Upper lobe of left lung (tissue), 6 donors: ENCODE data around the gene ANAPC2. TPM values are rescaled to one million over a fixed set of nuclear protein-coding genes. Genes with fewer than 3 reads are reported as not detected.

Experiments
- ATAC-seq, 2 donors: fragments of 200-7000 bp; cut with Tn5 transposase; one replicate each; pipeline ENCODE4 v1.9.1; 2022; ENCODE audit warnings: mild to moderate bottlenecking in 2 of 2, moderate library complexity in 2 of 2; ENCODE audit not compliant: low FRiP score in 2 of 2
- DNase-seq, 2 donors: peaks; one replicate each; pipeline ENCODE4 v3.0.0-alpha.2; 2019 to 2020
- H3K27ac ChIP-seq, 4 donors: fragments of 200-600 bp; sonication (generic); one replicate each; pipeline ENCODE4 v1.5.1; 2016 to 2019
- H3K27me3 ChIP-seq, 4 donors: fragments of 200-600 bp; sonication (generic); one replicate each; pipeline ENCODE4 v1.5.1; 2017 to 2019
- H3K36me3 ChIP-seq, 4 donors: fragments of 200-600 bp; sonication (generic); one replicate each; pipeline ENCODE4 v1.5.1; 2016 to 2019
- H3K4me1 ChIP-seq, 4 donors: fragments of 200-600 bp; sonication (generic); one replicate each; pipeline ENCODE4 v1.5.1; 2018 to 2019
- H3K4me3 ChIP-seq, 4 donors: fragments of 200-600 bp; sonication (generic); one replicate each; pipeline ENCODE4 v1.5.1; 2017 to 2019; ENCODE audit warnings: mild to moderate bottlenecking in 2 of 4, moderate library complexity in 1 of 4
- H3K9me3 ChIP-seq, 4 donors: fragments of 200-600 bp; sonication (generic); one replicate each; pipeline ENCODE4 v1.5.1; 2018 to 2019
- EP300 ChIP-seq, 4 donors: sonication (generic); formaldehyde crosslinking; IDR thresholded peaks; one replicate each; pipeline ENCODE4 v1.5.1; 2017; ENCODE audit warnings: antibody characterized with exemption in 4 of 4, control low read depth in 2 of 4
- POLR2A ChIP-seq, 4 donors: fragments of 450-650 bp; IDR thresholded peaks; one replicate each; pipeline ENCODE4 v1.5.1; 2016 to 2017; ENCODE audit warnings: antibody characterized with exemption in 4 of 4, mild to moderate bottlenecking in 2 of 4
- POLR2AphosphoS5 ChIP-seq, 2 donors: sonication (generic); formaldehyde crosslinking; IDR thresholded peaks; one replicate each; pipeline ENCODE4 v1.5.1; 2017; ENCODE audit warnings: antibody characterized with exemption in 2 of 2
- WGBS, 2 donors: methylation state at CpG; one replicate each; pipeline ENCODE4 v1.1.5; 2017 to 2018; 5-methylcytosine and 5-hydroxymethylcytosine counted together
- total RNA-seq, 6 donors: library from RNA; depleted of rRNA in 4 of 6; stranded (reverse); fragments of >200 nt in 4 of 6; gene quantifications; one replicate each; pipeline versions ENCODE4 v1.1.0 to v1.2.1, GENCODE V29; 2016 to 2021
- TF ChIP-seq, protein P1 (sequence below), 6 experiments: fragments of 450-650 bp in 4 of 6; fragments of 200-600 bp in 2 of 6; sonication (generic) in 2 of 6; IDR thresholded peaks; one replicate each; pipeline ENCODE4 v1.5.1; 2016 to 2019; ENCODE audit warnings: antibody characterized with exemption in 6 of 6
- donor health status: DM: no; HTN: no; CAD: no; lungs with moderate emphysema.
- donor health status: DM: no; HTN: yes; CAD: no; lungs with severe emphysema.

The ANAPC2 gene
- total RNA-seq, 6 donors from 2014 or later: 31.9 to 174 (median 67.3) TPM

DNA sequence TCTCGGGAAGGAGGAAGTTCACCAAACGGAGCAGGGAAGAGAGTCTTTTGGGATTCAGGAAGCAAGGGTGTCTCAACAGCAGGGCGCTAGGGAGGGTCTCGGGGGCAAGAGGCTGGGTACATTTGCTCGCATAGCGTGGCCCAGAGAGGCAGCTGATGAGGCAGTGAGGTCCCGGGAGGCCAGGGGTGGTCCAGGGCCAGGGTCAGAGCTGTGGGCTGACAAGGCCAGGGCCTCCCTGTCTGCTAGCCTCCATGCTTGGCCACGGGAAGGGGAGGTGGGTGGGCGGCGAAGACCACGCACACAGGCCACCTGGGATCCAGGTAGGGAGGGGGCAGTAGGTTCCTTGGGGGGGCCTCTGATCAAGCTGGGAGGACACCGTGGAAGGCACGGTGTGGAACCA lies 23.2 kb upstream of the ANAPC2 start:
- Histone ChIP-seq H3K27me3 (no peaks in the 10 kb centered on the region), H3K27ac (no peak overlapping the region), H3K9me3 (no peaks in the 10 kb centered on the region), H3K4me1 (peaks cover 4 to 12% (median 7%) of the 10 kb centered on the region in 4 donors), H3K36me3 (peaks cover 0 to 49% (median 17%) of the 10 kb centered on the region in 4 donors), H3K4me3 (no peak overlapping the region)
- DNase-seq: peak in 1 of 2 donors; percentile 49
- TF ChIP-seq POLR2AphosphoS5 (IDR thresholded peaks at IDR 0.05) (no peak), POLR2A (IDR thresholded peaks at IDR 0.05) (no peak), EP300 (IDR thresholded peaks at IDR 0.05) (no peak)
- TF ChIP-seq, protein P1, sequence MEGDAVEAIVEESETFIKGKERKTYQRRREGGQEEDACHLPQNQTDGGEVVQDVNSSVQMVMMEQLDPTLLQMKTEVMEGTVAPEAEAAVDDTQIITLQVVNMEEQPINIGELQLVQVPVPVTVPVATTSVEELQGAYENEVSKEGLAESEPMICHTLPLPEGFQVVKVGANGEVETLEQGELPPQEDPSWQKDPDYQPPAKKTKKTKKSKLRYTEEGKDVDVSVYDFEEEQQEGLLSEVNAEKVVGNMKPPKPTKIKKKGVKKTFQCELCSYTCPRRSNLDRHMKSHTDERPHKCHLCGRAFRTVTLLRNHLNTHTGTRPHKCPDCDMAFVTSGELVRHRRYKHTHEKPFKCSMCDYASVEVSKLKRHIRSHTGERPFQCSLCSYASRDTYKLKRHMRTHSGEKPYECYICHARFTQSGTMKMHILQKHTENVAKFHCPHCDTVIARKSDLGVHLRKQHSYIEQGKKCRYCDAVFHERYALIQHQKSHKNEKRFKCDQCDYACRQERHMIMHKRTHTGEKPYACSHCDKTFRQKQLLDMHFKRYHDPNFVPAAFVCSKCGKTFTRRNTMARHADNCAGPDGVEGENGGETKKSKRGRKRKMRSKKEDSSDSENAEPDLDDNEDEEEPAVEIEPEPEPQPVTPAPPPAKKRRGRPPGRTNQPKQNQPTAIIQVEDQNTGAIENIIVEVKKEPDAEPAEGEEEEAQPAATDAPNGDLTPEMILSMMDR (IDR thresholded peaks at IDR 0.05): no peak
- WGBS, 2 donors: 76 to 88% methylated on average over 13 of the region's 13 CpGs
- ATAC-seq: no peak

GRCh38 chr9:137206602-137207001 lies 18.2 kb upstream of the ANAPC2 start:
- ATAC-seq (no peak), DNase-seq (no peak)
- Histone ChIP-seq H3K9me3 (no peaks in the 10 kb centered on the region), H3K4me1 (peaks cover 25 to 56% (median 40%) of the 10 kb centered on the region in 4 donors), H3K36me3 (peaks cover 0 to 21% (median 9%) of the 10 kb centered on the region in 4 donors), H3K4me3 (peak overlapping the region in 3 of 4 donors; percentile 87 to 96 (median 94)), H3K27me3 (no peaks in the 10 kb centered on the region), H3K27ac (no peak overlapping the region)
- WGBS, 2 donors: 74 to 76% methylated on average over 7 of the region's 7 CpGs
- TF ChIP-seq EP300 (IDR thresholded peaks at IDR 0.05) (no peak), POLR2A (IDR thresholded peaks at IDR 0.05) (no peak), POLR2AphosphoS5 (IDR thresholded peaks at IDR 0.05) (no peak)
- TF ChIP-seq, protein P1 (IDR thresholded peaks at IDR 0.05): no peak

DNA sequence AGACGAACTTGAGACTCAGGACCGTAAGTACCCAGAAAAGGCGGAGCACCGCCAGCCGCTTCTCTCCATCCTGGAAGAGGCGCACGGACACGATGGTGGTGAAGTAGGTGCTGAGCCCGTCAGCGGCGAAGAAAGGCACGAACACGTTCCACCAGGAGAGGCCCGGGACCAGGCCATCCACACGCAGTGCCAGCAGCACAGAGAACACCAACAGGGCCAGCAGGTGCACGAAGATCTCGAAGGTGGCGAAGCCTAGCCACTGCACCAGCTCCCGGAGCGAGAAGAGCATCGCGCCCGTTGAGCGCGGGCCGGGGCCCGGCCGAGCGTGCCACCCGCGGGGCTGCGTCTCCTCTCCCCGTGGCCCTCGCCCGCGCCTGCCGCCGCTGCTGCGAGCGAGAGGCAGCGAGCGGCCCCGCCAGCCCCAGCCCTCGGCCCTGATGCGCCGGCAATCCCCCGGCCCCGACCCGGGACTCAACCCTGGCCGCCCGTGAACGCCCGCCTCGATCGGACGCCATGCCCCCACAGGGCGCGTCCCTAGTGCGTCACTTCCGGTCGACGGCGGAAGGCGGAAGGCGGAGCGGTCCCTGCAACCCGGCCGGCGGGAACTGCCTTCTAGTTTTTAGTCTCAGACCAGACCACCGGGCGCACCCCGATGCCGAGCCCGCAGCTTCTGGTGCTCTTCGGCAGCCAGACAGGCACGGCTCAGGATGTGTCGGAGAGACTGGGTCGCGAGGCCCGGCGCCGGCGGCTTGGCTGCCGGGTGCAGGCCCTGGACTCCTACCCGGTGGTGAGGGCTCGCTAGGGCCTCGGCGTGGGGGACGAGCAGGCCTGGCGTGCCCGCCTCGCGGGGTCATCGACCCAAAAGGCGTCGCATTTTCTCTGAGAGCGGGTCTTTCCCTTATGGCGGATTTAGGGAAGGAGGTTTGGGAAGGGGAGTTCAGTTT lies 17.0 kb upstream of the ANAPC2 start, which contains the start of the genes NDOR1 and TMEM203:
Gene NDOR1, plus strand, starts transcription at position 575 of the 944 bp plus-strand sequence. Its CDS starts 78 bp downstream, at position 653.
Gene TMEM203, minus strand, starts transcription at position 523 of the 944 bp plus-strand sequence. Its CDS starts 234 bp downstream, at position 289.
- ATAC-seq (peak; percentile 72 to 87), DNase-seq (peak; percentile 89 to 99)
- Histone ChIP-seq H3K36me3 (peaks cover 0 to 17% (median 6%) of the 10 kb centered on the region in 4 donors), H3K9me3 (no peaks in the 10 kb centered on the region), H3K4me3 (peak within 1 kb of the TSS; percentile 78 to 96 (median 90)), H3K27ac (peak within 1 kb of the TSS; percentile 85 to 89 (median 88)), H3K27me3 (no peaks in the 10 kb centered on the region), H3K4me1 (peaks cover 31 to 63% (median 46%) of the 10 kb centered on the region in 4 donors)
- TF ChIP-seq EP300 (IDR thresholded peaks at IDR 0.05) (no peak), POLR2A (IDR thresholded peaks at IDR 0.05) (peak in 3 of 4 donors; percentile 65 to 89 (median 74)), POLR2AphosphoS5 (IDR thresholded peaks at IDR 0.05) (peak; percentile 97 to 98)
- TF ChIP-seq, protein P1 (IDR thresholded peaks at IDR 0.05): peak in 1 of 6 experiments; percentile 31
- WGBS, 2 donors: 1% methylated on average over 23 to 28 of the region's 98 CpGs

DNA sequence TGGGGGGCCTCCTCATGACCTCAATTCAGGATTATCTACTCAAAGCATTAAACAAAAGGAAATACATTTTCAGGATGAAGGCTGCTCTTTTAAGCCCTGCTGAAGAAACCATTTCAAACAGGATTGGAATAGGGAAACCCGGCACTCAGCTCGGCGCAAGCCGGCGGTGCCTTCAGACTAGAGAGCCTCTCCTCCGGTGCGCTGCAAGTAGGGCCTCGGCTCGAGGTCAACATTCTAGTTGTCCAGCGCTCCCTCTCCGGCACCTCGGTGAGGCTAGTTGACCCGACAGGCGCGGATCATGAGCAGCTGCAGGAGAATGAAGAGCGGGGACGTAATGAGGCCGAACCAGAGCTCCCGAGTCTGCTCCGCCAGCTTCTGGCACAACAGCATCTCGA lies 16.4 kb upstream of the ANAPC2 start:
- Histone ChIP-seq H3K4me1 (peaks cover 32 to 65% (median 48%) of the 10 kb centered on the region in 4 donors), H3K9me3 (no peaks in the 10 kb centered on the region), H3K36me3 (peaks cover 0 to 11% (median 4%) of the 10 kb centered on the region in 4 donors), H3K4me3 (peak overlapping the region; percentile 78 to 96 (median 90)), H3K27ac (peak overlapping the region in 3 of 4 donors; percentile 88 to 89 (median 89)), H3K27me3 (no peaks in the 10 kb centered on the region)
- 11 to 18% methylated on average over 19 to 21 of the region's 21 CpGs for WGBS, 2 donors
- peak in 1 of 2 donors; percentile 54 for DNase-seq
- TF ChIP-seq, protein P1 (IDR thresholded peaks at IDR 0.05): no peak
- TF ChIP-seq POLR2AphosphoS5 (IDR thresholded peaks at IDR 0.05) (no peak), POLR2A (IDR thresholded peaks at IDR 0.05) (no peak), EP300 (IDR thresholded peaks at IDR 0.05) (no peak)
- no peak for ATAC-seq
